OCI-LY1 (cell line): ENCODE measurements around the gene ZBTB21.

Source experiments
- H2AFZ ChIP-seq: fragments of 200-600 bp; sonication (generic), shearing (Covaris generic); 2 replicates; pipeline ENCODE4 v1.6.0; 2014; ENCODE audit warnings: antibody characterized with exemption, mild to moderate bottlenecking, low read length
- H3F3A ChIP-seq: fragments of 200-600 bp; sonication (generic), shearing (Covaris generic); 2 replicates; pipeline ENCODE4 v1.6.0; 2014; ENCODE audit warnings: mild to moderate bottlenecking, antibody characterized with exemption, low read length, moderate library complexity; ENCODE audit not compliant: insufficient read depth
- H3K27ac ChIP-seq: fragments of 200-600 bp; sonication (generic); 2 replicates; pipeline ENCODE4 v1.5.1; 2014; ENCODE audit warnings: low read length, mixed run types, mild to moderate bottlenecking, low read depth; ENCODE audit not compliant: poor library complexity, severe bottlenecking
- H3K27me3 ChIP-seq: fragments of 200-600 bp; sonication (generic); 2 replicates; pipeline ENCODE4 v1.6.0; 2014; ENCODE audit warnings: antibody characterized with exemption, mild to moderate bottlenecking, low read length, moderate library complexity; ENCODE audit not compliant: insufficient read depth
- H3K36me3 ChIP-seq: fragments of 200-600 bp; sonication (generic); 2 replicates; pipeline ENCODE4 v1.6.1; 2014; ENCODE audit warnings: mild to moderate bottlenecking, antibody characterized with exemption, low read length, moderate library complexity, mixed read lengths; ENCODE audit not compliant: insufficient read depth
- H3K4me1 ChIP-seq: fragments of 200-600 bp; sonication (generic); 2 replicates; pipeline ENCODE4 v1.5.1; 2014; ENCODE audit warnings: mild to moderate bottlenecking, low read length, moderate library complexity; ENCODE audit not compliant: insufficient read depth, severe bottlenecking
- H3K4me2 ChIP-seq: fragments of 200-600 bp; sonication (generic), shearing (Covaris generic); 2 replicates; pipeline ENCODE4 v1.6.1; 2014; ENCODE audit warnings: low read length
- H3K4me3 ChIP-seq: fragments of 200-600 bp; sonication (generic); 2 replicates; pipeline ENCODE4 v1.5.1; 2014; ENCODE audit warnings: low read length, low read depth, mild to moderate bottlenecking, mixed read lengths; ENCODE audit not compliant: poor library complexity, severe bottlenecking
- H3K79me2 ChIP-seq: fragments of 200-600 bp; shearing (Covaris generic); 2 replicates; pipeline ENCODE4 v1.6.1; 2016; ENCODE audit warnings: mixed run types, low read length, mixed read lengths; ENCODE audit not compliant: insufficient read depth
- H3K9ac ChIP-seq: fragments of 200-600 bp; sonication (generic), shearing (Covaris generic); 2 replicates; pipeline ENCODE4 v1.6.1; 2014; ENCODE audit warnings: mild to moderate bottlenecking, low read length, mixed read lengths
- H3K9me2 ChIP-seq: fragments of 200-600 bp; sonication (generic), shearing (Covaris generic); 2 replicates; pipeline ENCODE4 v1.6.1; 2014; ENCODE audit warnings: low read depth, mild to moderate bottlenecking, low read length, mixed read lengths
- H3K9me3 ChIP-seq: fragments of 200-600 bp; shearing (Covaris generic); 2 replicates; pipeline ENCODE4 v1.6.1; 2014; ENCODE audit warnings: low read length, mixed read lengths
- H4K20me1 ChIP-seq: fragments of 200-600 bp; sonication (generic), shearing (Covaris generic); 2 replicates; pipeline ENCODE4 v1.6.0; 2016; ENCODE audit warnings: mild to moderate bottlenecking, low read length; ENCODE audit not compliant: insufficient read depth
- EZH2 ChIP-seq: fragments of 200-600 bp; sonication (generic), shearing (Covaris generic); IDR thresholded peaks from 2 replicates; pipeline ENCODE4 v1.8.0; 2017; ENCODE audit warnings: borderline replicate concordance, mixed run types, mild to moderate bottlenecking, antibody characterized with exemption, low read length, moderate library complexity, mixed read lengths
- TF ChIP-seq, protein P1 (sequence below): fragments of 200-600 bp; sonication (generic), shearing (Covaris generic); IDR thresholded peaks from 2 replicates; pipeline ENCODE4 v1.5.1; 2017; ENCODE audit warnings: mild to moderate bottlenecking, antibody characterized with exemption, low read length, moderate library complexity, mixed read lengths

Gene ZBTB21

DNA sequence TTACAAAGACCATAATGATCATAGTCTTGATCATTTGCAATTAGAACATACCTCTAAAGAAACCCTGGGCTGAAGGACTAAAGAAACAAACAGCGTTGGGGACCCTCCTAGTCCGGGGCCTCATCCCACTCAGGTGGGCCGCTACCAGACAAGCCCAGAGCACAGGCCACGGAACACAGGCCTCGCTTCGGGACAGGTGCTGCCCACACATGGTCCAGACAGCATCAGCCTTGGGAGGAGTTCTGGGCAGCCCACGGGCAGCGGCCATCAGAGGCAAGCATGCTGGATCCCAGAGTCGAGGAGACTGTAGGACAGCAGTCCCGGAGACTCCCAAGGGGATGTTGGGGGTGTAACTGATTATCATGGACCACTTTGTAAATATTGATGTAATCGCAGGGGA lies 61.3 kb downstream of the ZBTB21 start:
- H3K27ac ChIP-seq: no peak overlapping the region
- peaks cover 5% of the 10 kb centered on the region; the same call in 1 of the 2 replicates for H3K36me3 ChIP-seq
- TF ChIP-seq, protein P1, sequence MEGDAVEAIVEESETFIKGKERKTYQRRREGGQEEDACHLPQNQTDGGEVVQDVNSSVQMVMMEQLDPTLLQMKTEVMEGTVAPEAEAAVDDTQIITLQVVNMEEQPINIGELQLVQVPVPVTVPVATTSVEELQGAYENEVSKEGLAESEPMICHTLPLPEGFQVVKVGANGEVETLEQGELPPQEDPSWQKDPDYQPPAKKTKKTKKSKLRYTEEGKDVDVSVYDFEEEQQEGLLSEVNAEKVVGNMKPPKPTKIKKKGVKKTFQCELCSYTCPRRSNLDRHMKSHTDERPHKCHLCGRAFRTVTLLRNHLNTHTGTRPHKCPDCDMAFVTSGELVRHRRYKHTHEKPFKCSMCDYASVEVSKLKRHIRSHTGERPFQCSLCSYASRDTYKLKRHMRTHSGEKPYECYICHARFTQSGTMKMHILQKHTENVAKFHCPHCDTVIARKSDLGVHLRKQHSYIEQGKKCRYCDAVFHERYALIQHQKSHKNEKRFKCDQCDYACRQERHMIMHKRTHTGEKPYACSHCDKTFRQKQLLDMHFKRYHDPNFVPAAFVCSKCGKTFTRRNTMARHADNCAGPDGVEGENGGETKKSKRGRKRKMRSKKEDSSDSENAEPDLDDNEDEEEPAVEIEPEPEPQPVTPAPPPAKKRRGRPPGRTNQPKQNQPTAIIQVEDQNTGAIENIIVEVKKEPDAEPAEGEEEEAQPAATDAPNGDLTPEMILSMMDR: no peak
- TF ChIP-seq EZH2: no peak
- no peaks in the 10 kb centered on the region for H3K9me2 ChIP-seq
- H4K20me1 ChIP-seq: no peaks in the 10 kb centered on the region
- no peak overlapping the region for H3K4me2 ChIP-seq
- H3F3A ChIP-seq: no peaks in the 10 kb centered on the region
- no peak overlapping the region for H3K4me3 ChIP-seq
- H3K4me1 ChIP-seq: no peaks in the 10 kb centered on the region
- no peak overlapping the region for H2AFZ ChIP-seq
- H3K9me3 ChIP-seq: peaks cover 6% of the 10 kb centered on the region; the same call in 1 of the 2 replicates
- no peaks in the 10 kb centered on the region for H3K79me2 ChIP-seq
- H3K27me3 ChIP-seq: peaks cover 10% of the 10 kb centered on the region
- H3K9ac ChIP-seq: no peak overlapping the region

- H3K9me2 ChIP-seq: no peaks in the 10 kb centered on the region
- H3K27ac ChIP-seq: no peak overlapping the region
- no peaks in the 10 kb centered on the region for H4K20me1 ChIP-seq
- H3K27me3 ChIP-seq: peaks cover 10% of the 10 kb centered on the region
- no peaks in the 10 kb centered on the region for H3K4me1 ChIP-seq
- peaks cover 6% of the 10 kb centered on the region; the same call in 1 of the 2 replicates for H3K9me3 ChIP-seq
- H3K4me2 ChIP-seq: no peak overlapping the region
- no peaks in the 10 kb centered on the region for H3K79me2 ChIP-seq
- H2AFZ ChIP-seq: no peak overlapping the region
- H3K9ac ChIP-seq: no peak overlapping the region
- no peaks in the 10 kb centered on the region for H3F3A ChIP-seq
- H3K36me3 ChIP-seq: peaks cover 5% of the 10 kb centered on the region; the same call in 1 of the 2 replicates
- TF ChIP-seq, protein P1: no peak
- no peak for TF ChIP-seq EZH2
- H3K4me3 ChIP-seq: no peak overlapping the region
Observed at GRCh38 chr21:41948078-41948895, 61.9 kb downstream of the ZBTB21 start.

GRCh38 chr21:41945982-41946381 lies 64.2 kb downstream of the ZBTB21 start:
- Histone ChIP-seq H3K79me2 (no peaks in the 10 kb centered on the region), H3K9ac (no peak overlapping the region), H3F3A (no peaks in the 10 kb centered on the region), H2AFZ (no peak overlapping the region), H4K20me1 (no peaks in the 10 kb centered on the region), H3K4me2 (no peak overlapping the region), H3K4me3 (no peak overlapping the region), H3K9me3 (peaks cover 6% of the 10 kb centered on the region; the same call in 1 of the 2 replicates), H3K27ac (no peak overlapping the region), H3K36me3 (peaks cover 5% of the 10 kb centered on the region; the same call in 1 of the 2 replicates), H3K27me3 (peaks cover 10% of the 10 kb centered on the region), H3K4me1 (no peaks in the 10 kb centered on the region), H3K9me2 (no peaks in the 10 kb centered on the region)
- TF ChIP-seq, protein P1: no peak
- no peak for TF ChIP-seq EZH2
